HG02588 (cell line): ENCODE results near the gene NRIP1.
"Not testable (repeated sequence)": the region's sequence is repeated elsewhere in the genome, so short reads cannot be mapped to it uniquely, and the experiment has no call there.

Source experiments
- ATAC-seq: cut with Tn5 transposase; IDR thresholded peaks from one replicate; pipeline ENCODE4 v1.9.1; 2021; ENCODE audit warnings: mild to moderate bottlenecking, moderate library complexity; ENCODE audit not compliant: unreplicated experiment

Gene NRIP1

DNA sequence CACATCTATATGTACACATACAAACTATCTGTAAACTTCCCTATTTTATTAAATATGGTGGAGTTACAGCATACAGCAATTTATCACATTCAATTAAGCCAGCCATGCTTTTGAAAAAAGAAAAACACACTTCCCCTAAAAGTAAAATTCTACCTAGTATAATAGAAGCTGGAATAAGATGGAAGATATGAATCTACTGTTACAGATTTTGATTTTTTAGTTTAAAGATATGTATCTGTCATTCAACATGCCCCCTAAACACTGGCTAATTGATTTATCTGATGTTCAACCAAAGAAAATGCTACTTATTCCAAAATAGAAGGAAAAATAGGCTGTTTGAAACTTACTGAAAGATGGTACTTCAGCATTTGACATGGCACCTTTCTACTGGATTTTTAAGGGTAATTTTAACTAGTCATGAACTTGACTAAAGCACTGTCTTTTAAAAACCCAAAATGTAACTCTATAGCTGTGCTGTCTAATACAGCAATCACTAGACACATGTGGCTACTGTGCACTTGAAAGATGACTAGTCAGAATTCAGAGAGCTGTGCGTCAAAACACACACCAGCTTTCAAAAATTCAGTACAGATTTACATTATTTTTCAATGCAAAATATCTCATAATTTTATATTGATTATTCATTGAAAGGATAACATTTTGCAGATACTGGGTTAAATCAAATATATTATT is 25.0 kb downstream of the NRIP1 start:
- ATAC-seq = no peak

DNA sequence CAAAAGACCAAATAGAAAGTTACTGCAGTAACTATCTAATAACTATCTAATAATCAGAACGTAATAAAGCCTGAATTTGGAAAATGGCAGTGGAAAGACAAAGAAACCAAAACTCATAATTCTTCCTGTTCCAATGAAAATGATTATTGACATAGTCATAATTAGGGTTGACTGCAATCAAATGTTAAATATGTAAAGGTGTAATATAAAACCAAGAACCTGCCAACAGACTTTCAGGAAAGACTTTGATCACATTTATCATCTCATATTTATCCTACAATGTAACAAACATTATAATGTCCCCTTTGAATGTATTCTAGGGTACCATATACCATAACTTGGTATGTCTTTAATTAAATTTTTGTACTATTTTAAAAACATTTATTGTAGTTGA is 26.9 kb downstream of the NRIP1 start:
- ATAC-seq = no peak

DNA sequence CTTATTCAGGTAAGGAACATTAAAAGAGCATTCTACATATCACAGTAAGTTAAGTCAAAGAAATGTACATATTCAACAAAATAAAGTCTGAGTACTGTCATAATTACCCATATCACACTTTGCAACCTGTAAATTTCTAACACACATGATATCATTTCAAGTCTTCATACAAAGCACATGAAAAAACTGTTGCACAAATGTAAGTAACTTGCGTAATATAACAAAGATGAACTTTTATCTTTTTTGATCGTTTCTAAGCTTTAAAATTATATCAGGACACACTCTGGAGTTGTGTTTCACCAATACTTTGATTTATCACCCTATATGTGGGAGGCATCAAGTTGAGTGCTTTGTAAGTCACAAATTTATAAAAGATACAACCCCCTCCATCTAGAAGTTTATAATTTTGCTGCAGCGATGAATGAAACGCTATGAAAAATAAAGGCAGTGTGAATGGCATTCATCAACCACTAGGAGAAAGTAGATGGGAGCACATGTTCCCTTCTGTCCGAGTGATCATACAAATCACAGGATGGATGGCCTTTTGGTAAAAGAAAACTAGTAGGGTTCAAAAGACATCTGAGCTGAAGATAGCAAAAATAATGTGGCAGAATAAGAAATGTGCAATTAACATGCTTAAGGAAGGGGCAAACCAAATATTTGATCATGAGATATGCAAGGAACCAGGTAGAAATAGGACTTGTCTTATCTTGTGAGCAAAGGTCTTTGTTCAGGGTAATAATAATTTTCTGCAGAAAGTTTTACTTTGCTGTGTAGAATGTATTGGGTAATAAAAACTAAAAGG is 27.5 kb downstream of the NRIP1 start:
- ATAC-seq = no peak

DNA sequence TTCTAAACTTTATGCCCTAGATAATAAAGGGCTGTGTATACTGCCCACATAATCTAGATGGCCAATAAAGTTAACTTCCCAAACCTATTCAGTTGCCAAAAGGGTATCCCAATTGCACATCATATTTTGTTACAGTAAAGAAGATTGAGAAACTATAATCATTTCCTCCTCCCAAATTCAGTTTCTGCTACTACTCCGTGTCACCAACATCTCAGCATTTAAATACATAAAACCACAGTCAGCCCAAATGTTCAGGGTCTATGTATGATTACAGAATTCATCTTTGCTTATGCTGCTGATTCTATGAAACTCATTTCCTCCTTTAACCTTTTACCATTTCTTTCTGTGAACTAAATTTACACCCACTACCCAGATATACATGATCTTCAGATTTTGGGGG is 28.6 kb downstream of the NRIP1 start:
- ATAC-seq = no peak

DNA sequence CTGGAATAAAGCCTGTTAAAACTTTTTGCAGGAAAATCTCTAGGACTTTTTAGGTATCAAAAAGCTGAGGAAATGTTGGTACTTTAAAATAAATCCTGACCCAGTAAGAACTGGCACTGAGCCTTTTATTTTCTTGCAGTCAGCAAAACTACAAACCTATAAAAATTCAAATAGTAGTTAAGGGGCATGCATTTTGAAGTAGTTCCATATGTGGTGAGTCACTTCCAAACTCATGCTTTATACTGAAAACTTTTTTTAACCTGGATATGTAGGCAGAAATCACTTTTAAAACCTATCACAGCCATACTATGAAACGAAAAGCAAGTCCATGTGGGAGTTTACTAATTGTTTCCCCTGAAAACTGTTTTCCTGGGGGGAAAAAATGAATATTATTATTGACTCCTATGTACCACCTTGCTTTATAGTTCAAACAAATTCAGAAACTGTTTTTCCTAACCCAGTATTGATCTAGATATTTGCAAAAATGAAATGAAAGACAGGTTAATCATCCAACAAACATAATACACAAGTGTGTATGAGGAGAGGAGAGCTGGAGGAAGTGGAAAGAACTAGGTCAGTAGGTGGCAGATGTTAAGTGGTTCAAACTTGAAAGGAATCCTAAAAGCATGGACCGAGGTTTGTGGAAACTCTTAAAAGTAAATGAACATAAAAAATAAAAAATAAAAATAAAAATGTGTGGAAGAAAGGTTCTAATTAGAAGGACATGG is 30.5 kb downstream of the NRIP1 start:
- ATAC-seq = no peak

GRCh38 chr21:15031790-15032357 is 32.9 kb downstream of the NRIP1 start:
- ATAC-seq = no peak

- ATAC-seq = not testable (repeated sequence)
Measured at GRCh38 chr21:15031362-15031761, 33.4 kb downstream of the NRIP1 start.

DNA sequence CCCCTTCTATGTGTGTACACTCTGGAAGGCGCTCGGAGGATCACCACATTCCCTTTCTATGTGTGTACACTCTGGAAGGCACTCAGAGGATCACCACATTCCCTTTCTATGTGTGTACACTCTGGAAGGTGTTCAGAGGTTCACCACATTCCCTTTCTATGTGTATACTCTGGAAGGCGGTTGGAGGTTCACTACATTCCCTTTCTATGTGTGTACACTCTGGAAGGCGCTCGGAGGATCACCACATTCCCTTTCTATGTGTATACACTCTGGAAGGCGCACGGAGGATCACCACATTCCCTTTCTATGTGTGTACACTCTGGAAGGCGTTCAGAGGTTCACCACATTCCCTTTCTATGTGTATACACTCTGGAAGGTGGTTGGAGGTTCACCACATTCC is 33.9 kb downstream of the NRIP1 start:
- not testable (repeated sequence) for ATAC-seq

GRCh38 chr21:15029077-15029476 is 35.7 kb downstream of the NRIP1 start:
- ATAC-seq = no peak

DNA sequence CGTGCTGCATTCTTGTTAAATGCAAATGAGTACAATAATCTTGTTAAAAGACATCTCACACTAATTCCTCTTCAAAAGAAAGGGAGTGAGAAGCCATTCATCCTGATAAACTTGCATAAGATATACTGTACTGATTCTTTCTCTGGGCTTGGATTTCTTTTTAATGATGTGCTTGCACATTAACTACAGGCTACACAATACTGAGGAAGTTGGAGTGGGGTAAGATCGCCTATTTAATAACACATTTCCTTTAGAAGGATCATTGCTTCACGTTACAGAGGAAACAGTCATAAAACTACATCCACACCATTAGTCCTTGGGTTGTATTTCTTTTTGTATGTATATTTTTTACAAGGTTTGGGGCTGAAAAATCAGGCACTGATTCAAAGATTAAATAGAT is 36.6 kb downstream of the NRIP1 start:
- no peak for ATAC-seq

GRCh38 chr21:15027056-15027455 is 37.7 kb downstream of the NRIP1 start:
- no peak for ATAC-seq

- ATAC-seq = no peak
Measured at GRCh38 chr21:15026370-15026769, 38.4 kb downstream of the NRIP1 start.

GRCh38 chr21:15023776-15024175 is 41.0 kb downstream of the NRIP1 start:
- ATAC-seq = no peak

- no peak for ATAC-seq
Measured at GRCh38 chr21:15022608-15023261, 42.1 kb downstream of the NRIP1 start.

DNA sequence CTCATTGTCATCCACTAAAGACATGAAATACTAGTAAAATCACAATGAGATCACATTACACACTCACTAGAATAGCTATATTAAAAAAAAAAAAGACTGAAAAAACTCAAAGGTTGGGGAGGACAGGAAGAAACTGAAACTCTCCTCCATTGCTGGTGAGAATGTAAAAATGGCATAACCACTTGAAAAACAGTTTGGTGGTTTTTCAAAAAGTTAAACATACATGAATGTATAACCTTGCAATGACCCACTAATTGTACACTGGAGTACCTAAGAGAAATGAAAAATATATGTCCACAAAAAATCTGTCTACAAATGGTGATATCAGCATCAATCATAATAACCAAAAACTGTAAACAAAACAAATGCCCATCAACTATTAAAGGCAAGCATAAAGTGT is 44.0 kb downstream of the NRIP1 start:
- ATAC-seq = no peak

GRCh38 chr21:15018382-15018781 is 46.4 kb downstream of the NRIP1 start:
- ATAC-seq = no peak

DNA sequence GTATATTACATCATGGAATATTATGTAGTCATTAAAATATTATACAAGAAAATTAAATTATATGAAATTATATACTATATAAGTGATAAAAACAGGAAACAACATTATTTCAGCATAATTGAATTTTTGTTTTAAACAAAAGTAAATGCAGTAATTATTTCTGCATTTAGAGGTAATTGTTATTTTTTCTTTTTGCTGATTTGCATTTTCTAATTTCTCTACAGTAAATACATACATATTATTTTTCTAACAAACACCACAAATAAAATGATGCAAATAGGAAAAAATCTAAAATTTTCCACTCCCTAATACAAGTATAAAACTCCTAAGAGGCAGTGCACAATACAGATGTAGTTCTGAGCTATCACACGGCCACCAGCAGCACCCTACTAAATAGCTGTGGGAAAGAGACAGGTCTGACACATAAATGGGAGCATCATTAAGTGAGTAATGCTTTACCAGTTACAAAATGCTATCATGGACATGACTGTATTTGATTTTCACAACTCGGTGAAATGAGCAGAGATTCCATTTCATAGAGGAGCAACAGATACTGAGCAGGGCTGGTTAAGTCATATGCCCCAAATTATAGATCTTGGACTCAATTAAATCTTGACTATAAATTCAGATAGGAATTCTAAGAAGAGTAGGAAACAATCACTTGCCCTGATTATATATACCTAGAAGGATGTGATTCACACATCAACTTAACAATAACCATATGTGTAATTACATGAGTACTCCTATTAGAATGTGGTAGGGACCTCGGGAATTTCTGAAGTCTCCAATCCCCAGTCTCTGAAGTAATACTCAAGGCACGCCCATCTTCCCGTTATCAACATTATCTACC is 49.0 kb downstream of the NRIP1 start:
- ATAC-seq = no peak

DNA sequence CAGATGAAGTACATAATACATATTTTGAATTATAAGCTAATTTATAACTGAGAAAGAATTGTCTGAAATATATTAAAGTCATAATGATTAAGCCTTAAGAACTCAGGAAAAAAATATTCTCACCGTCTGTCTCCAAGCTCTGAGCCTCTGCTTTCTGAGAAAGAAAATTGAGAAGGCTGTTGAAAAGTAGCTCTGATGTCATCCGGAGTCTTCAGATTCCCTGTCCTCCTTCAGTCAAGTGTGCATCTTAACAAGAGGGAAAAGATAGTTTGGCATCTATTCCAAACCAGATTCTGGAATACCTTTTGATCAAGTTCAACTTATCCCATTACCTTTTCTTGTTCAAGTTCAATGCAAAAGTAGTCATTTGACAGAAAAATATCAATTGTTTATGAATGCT is 50.6 kb downstream of the NRIP1 start:
- ATAC-seq = no peak

- no peak for ATAC-seq
Measured at GRCh38 chr21:15011967-15012366, 52.8 kb downstream of the NRIP1 start.

- ATAC-seq = no peak
Measured at GRCh38 chr21:15010645-15011044, 54.2 kb downstream of the NRIP1 start.
